CD4-positive, alpha-beta T cell (primary cell): ENCODE results near the gene DES. TPM values are rescaled to one million over a fixed set of nuclear protein-coding genes. Genes with fewer than 3 reads are reported as not detected.

Experiments
- ATAC-seq: fragments of 200-7000 bp; cut with Tn5 transposase; one replicate; pipeline ENCODE4 v1.10.0; 2022; ENCODE audit warnings: mild to moderate bottlenecking; ENCODE audit not compliant: poor library complexity
- CTCF ChIA-PET: fragments of 350-600 bp; sonication (Branson Sonifier 250); formaldehyde crosslinking; loops from one replicate; lab custom pipeline; 2021; ENCODE audit warnings: antibody characterized with exemption, inconsistent platforms; lab: Charles Lee
- POLR2A ChIA-PET: fragments of 350-600 bp; sonication (Branson Sonifier 250); formaldehyde crosslinking; loops from one replicate; lab custom pipeline; 2021; ENCODE audit warnings: antibody characterized with exemption, inconsistent platforms; lab: Charles Lee
- DNase-seq, 14 experiments: peaks; one replicate each; pipeline ENCODE4 v3.0.0-alpha.2; 2013 to 2020; ENCODE audit warnings: mixed read lengths in 2 of 14
- H3K27ac ChIP-seq, 2 donors: one replicate each; pipeline versions ENCODE4 v1.5.1 to v1.7.0; 2013; ENCODE audit warnings: low read length in 2 of 2, low read depth in 1 of 2, mild to moderate bottlenecking in 1 of 2
- H3K27me3 ChIP-seq, 2 experiments: 1 replicate in 1 of 2; 2 replicates in 1 of 2; pipeline versions ENCODE4 v1.6.1 to v1.7.0; 2013; ENCODE audit warnings: low read length in 2 of 2, control low read depth in 1 of 2, mild to moderate bottlenecking in 1 of 2, moderate library complexity in 1 of 2; ENCODE audit not compliant: insufficient read depth in 2 of 2, control insufficient read depth in 1 of 2
- H3K36me3 ChIP-seq: one replicate; pipeline ENCODE4 v1.6.1; 2013; ENCODE audit warnings: low read length, control low read depth; ENCODE audit not compliant: insufficient read depth
- H3K4me1 ChIP-seq: one replicate; pipeline ENCODE4 v1.6.1; 2013; ENCODE audit warnings: low read length, control low read depth; ENCODE audit not compliant: insufficient read depth
- H3K4me3 ChIP-seq: one replicate; pipeline ENCODE4 v1.5.1; 2013; ENCODE audit warnings: mild to moderate bottlenecking, low read length, moderate library complexity
- H3K9me3 ChIP-seq, 2 experiments: 1 replicate in 1 of 2; 2 replicates in 1 of 2; pipeline versions ENCODE4 v1.6.1 to v1.7.0; 2013; ENCODE audit warnings: low read length in 2 of 2, mild to moderate bottlenecking in 2 of 2, control low read depth in 1 of 2, moderate library complexity in 1 of 2; ENCODE audit not compliant: control insufficient read depth in 1 of 2, insufficient read depth in 1 of 2
- H3K27ac Mint-ChIP-seq: one replicate; pipeline ENCODE4 v1.8.0; 2020; ENCODE audit warnings: mixed read lengths
- H3K27me3 Mint-ChIP-seq: one replicate; pipeline ENCODE4 v1.8.0; 2021; ENCODE audit warnings: mixed read lengths
- H3K36me3 Mint-ChIP-seq: one replicate; pipeline ENCODE4 v1.8.0; 2021; ENCODE audit warnings: low read depth, mixed read lengths
- H3K4me1 Mint-ChIP-seq: one replicate; pipeline ENCODE4 v1.8.0; 2021; ENCODE audit warnings: low read depth, mixed read lengths
- H3K4me3 Mint-ChIP-seq: one replicate; pipeline ENCODE4 v1.8.0; 2020; ENCODE audit warnings: mild to moderate bottlenecking, mixed read lengths
- H3K9me3 Mint-ChIP-seq: one replicate; pipeline ENCODE4 v1.8.0; 2020; ENCODE audit warnings: mixed read lengths
- intact Hi-C, 2 experiments: fragments of 100-400 bp; cut with DNase I in 1 of 2; cut with micrococcal nuclease in 1 of 2; formaldehyde crosslinking; loops; one replicate each; pipeline versions ENCODE4 v1.15.1 to v1.9.0; 2023 to 2025; cut with DNase I, micrococcal nuclease
- total RNA-seq, 174 experiments: library from RNA in 2 of 174; stranded (reverse) in 2 of 174; gene quantifications; one replicate each; pipeline ENCODE4 v1.2.3 and lab custom pipeline; 2021 to 2026
- TF ChIP-seq, protein P1 (sequence below): fragments of 200-600 bp; IDR thresholded peaks from one replicate; pipeline ENCODE4 v1.8.0; 2022; ENCODE audit warnings: antibody characterized with exemption, mild to moderate bottlenecking

DES gene
- total RNA-seq, 2 experiments from 2014 or later: not detected

DNA sequence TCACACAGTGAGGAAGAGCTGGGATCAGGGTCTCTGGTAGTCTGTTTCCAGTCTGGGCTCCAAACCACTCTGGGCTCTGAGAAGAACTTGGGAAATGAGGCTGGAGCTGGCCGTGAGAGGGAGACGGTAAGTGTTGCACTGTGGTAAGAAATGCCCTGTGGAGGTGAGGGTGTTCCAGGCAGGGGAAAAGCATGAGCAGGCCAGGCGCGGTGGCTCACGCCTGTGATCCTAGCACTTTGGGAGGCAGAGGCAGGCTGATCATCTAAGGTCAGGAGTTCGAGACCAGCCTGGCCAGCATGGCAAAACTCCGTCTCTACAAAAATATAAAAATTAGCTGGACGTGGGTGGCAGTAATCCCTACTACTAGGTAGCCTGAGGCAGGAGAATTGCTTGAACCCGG lies 14.3 kb upstream of the DES start:
- ATAC-seq: no peak
- H3K27me3 ChIP-seq: peaks cover 0 to 2% of the 10 kb centered on the region in 2 experiments
- ChIA-PET CTCF (interaction anchor here (0.5 to 2.0 kb wide), 7 partner anchors 11 to 138 kb away, joined by 3 to 35 read pairs (median 6); partner anchors contain the start of gene DNPEP), POLR2A (interaction anchor here (1.8 kb wide), 1 partner anchor 15 kb away, joined by 9 read pairs; the partner anchor contains the start of gene DNPEP)
- no peaks in the 10 kb centered on the region for H3K4me1 ChIP-seq
- H3K9me3 ChIP-seq: no peaks in the 10 kb centered on the region
- TF ChIP-seq, protein P1, sequence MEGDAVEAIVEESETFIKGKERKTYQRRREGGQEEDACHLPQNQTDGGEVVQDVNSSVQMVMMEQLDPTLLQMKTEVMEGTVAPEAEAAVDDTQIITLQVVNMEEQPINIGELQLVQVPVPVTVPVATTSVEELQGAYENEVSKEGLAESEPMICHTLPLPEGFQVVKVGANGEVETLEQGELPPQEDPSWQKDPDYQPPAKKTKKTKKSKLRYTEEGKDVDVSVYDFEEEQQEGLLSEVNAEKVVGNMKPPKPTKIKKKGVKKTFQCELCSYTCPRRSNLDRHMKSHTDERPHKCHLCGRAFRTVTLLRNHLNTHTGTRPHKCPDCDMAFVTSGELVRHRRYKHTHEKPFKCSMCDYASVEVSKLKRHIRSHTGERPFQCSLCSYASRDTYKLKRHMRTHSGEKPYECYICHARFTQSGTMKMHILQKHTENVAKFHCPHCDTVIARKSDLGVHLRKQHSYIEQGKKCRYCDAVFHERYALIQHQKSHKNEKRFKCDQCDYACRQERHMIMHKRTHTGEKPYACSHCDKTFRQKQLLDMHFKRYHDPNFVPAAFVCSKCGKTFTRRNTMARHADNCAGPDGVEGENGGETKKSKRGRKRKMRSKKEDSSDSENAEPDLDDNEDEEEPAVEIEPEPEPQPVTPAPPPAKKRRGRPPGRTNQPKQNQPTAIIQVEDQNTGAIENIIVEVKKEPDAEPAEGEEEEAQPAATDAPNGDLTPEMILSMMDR: no peak
- no peaks in the 10 kb centered on the region for H3K36me3 Mint-ChIP-seq
- no peaks in the 10 kb centered on the region for H3K9me3 Mint-ChIP-seq
- no peak overlapping the region for H3K4me3 ChIP-seq
- intact Hi-C loops: loop anchor here (1.0 to 10.0 kb wide), 6 partner anchors 30 to 241 kb away; partner anchors contain the start of gene SPEG (in 1 of the 2)
- no peaks in the 10 kb centered on the region for H3K36me3 ChIP-seq
- H3K27ac Mint-ChIP-seq: no peak overlapping the region
- no peak overlapping the region for H3K4me3 Mint-ChIP-seq
- no peak overlapping the region for H3K27ac ChIP-seq
- no peak for DNase-seq
- H3K27me3 Mint-ChIP-seq: peaks cover 17% of the 10 kb centered on the region
- peaks cover 5% of the 10 kb centered on the region for H3K4me1 Mint-ChIP-seq

DNA sequence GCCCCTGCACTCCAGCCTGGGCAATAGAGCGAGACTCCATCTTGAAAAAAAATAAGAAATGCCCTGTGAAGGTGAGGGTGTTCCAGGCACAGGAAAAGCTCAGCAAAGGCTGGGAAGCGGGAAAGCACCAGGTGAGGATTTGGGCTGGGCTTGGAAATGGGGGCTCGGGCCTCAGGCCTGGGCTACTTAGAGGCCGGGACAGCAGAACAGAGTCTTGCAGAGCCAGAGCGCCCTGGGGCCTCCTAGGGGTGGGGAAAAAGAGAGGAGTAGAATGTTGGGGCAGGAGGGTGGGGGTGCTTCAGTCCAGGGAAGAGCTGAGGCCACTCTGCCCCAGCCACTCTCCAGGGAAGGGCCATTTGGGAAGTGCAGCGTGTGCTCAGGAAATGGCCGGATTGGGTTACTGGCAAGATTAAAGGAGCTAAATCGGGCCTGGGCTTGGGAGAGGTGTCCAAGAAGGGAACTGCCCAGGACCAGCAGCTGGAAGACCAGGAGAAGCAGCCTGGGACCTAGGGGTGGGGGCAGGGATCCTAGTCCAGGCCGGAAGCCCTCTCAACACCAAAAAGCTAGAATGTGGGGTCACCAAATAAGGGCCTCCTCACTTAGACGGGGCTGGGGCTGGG lies 13.8 kb upstream of the DES start:
- H3K27me3 ChIP-seq: peaks cover 0 to 2% of the 10 kb centered on the region in 2 experiments
- H3K4me1 ChIP-seq: no peaks in the 10 kb centered on the region
- POLR2A ChIA-PET: no interaction called here
- Mint-ChIP-seq H3K4me1 (peaks cover 5% of the 10 kb centered on the region), H3K9me3 (no peaks in the 10 kb centered on the region), H3K4me3 (no peak overlapping the region), H3K27ac (no peak overlapping the region), H3K36me3 (no peaks in the 10 kb centered on the region), H3K27me3 (peaks cover 19% of the 10 kb centered on the region)
- no peak for ATAC-seq
- TF ChIP-seq, protein P1: no peak
- H3K9me3 ChIP-seq: no peaks in the 10 kb centered on the region
- no peaks in the 10 kb centered on the region for H3K36me3 ChIP-seq
- intact Hi-C loops: loop anchor here (5.0 to 10.0 kb wide), 3 partner anchors 53 to 240 kb away; no protein-coding TSS in a partner anchor
- CTCF ChIA-PET: interaction anchor here (1.3 to 1.8 kb wide), 2 partner anchors 126 to 137 kb away, joined by 7 read pairs; no protein-coding TSS in a partner anchor
- no peak overlapping the region for H3K4me3 ChIP-seq
- no peak for DNase-seq
- no peak overlapping the region for H3K27ac ChIP-seq

DNA sequence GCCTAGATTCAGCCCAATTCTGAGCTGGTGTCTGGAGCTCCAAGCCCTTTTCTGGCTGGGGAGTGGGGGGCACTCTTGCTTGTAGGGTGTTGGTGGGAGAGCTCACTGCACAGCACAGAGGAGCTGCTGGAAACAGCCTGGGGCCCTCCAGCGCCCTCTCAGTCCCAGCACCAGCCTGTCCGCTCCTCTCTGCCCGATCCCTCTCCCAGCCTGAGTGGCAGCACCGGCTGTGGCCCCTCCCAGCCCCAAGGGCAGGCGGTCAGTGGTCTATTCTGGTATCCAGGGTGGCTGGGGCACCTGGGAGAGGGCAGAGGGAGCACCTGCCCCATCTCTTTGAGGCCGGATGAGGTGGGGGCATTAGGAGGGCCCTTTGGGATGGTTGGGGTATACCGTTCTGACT lies 13.2 kb upstream of the DES start:
- H3K36me3 Mint-ChIP-seq: no peaks in the 10 kb centered on the region
- H3K4me3 Mint-ChIP-seq: no peak overlapping the region
- intact Hi-C loops: loop anchor here (5.0 to 10.0 kb wide), 3 partner anchors 52 to 240 kb away; no protein-coding TSS in a partner anchor

More for the DNA sequence above, 13.2 kb upstream of the DES start:
- ATAC-seq (no peak), DNase-seq (no peak)
- Mint-ChIP-seq H3K4me1 (peaks cover 5% of the 10 kb centered on the region), H3K27ac (no peak overlapping the region), H3K27me3 (peaks cover 24% of the 10 kb centered on the region), H3K9me3 (no peaks in the 10 kb centered on the region)
- ChIA-PET POLR2A (no interaction called here), CTCF (interaction anchor here (1.3 kb wide), 1 partner anchor 125 kb away, joined by 7 read pairs; no protein-coding TSS in a partner anchor)
- no peak overlapping the region for H3K4me3 ChIP-seq
- H3K9me3 ChIP-seq: no peaks in the 10 kb centered on the region
- TF ChIP-seq, protein P1: no peak
- H3K4me1 ChIP-seq: no peaks in the 10 kb centered on the region
- H3K36me3 ChIP-seq: no peaks in the 10 kb centered on the region
- H3K27ac ChIP-seq: no peak overlapping the region
- H3K27me3 ChIP-seq: peaks cover 0 to 4% of the 10 kb centered on the region in 2 experiments
